Lung (tissue), 12 donors: ENCODE data around the gene FBXW12. TPM values are rescaled to one million over a fixed set of nuclear protein-coding genes. Genes with fewer than 3 reads are reported as not detected.

Experiments used
- ATAC-seq: fragments of 200-7000 bp; cut with Tn5 transposase; one replicate; pipeline ENCODE4 v1.9.1; 2020; ENCODE audit warnings: moderate number of reproducible peaks; ENCODE audit not compliant: insufficient read depth, low FRiP score
- DNase-seq, 3 donors: peaks; one replicate each; pipeline ENCODE4 v3.0.0-alpha.2; 2013 to 2017
- H3K27ac ChIP-seq, 2 donors: one replicate each; pipeline ENCODE4 v1.5.1; 2013; ENCODE audit warnings: mild to moderate bottlenecking in 2 of 2, moderate library complexity in 2 of 2, control low read depth in 1 of 2, inconsistent platforms in 1 of 2, low read depth in 1 of 2, low read length in 1 of 2
- H3K27me3 ChIP-seq, 3 donors: one replicate each; pipeline ENCODE4 v1.5.1; 2013; ENCODE audit warnings: low read length in 2 of 3; ENCODE audit not compliant: control insufficient read depth in 3 of 3, insufficient read depth in 3 of 3
- H3K36me3 ChIP-seq, 4 donors: one replicate each; pipeline ENCODE4 v1.5.1; 2013; ENCODE audit warnings: low read length in 4 of 4, mild to moderate bottlenecking in 1 of 4, moderate library complexity in 1 of 4; ENCODE audit not compliant: control insufficient read depth in 4 of 4, insufficient read depth in 4 of 4
- H3K4me1 ChIP-seq, 5 donors: one replicate each; pipeline ENCODE4 v1.5.1; 2013; ENCODE audit warnings: low read length in 5 of 5, mild to moderate bottlenecking in 2 of 5, moderate library complexity in 1 of 5; ENCODE audit not compliant: control insufficient read depth in 5 of 5, insufficient read depth in 5 of 5
- H3K4me3 ChIP-seq: one replicate; pipeline ENCODE4 v1.5.1; 2013; ENCODE audit warnings: mild to moderate bottlenecking, control low read depth, moderate library complexity
- H3K9ac ChIP-seq, 2 donors: one replicate each; pipeline ENCODE4 v1.5.1; 2013; ENCODE audit warnings: low read length in 2 of 2, control low read depth in 1 of 2; ENCODE audit not compliant: insufficient read depth in 1 of 2
- H3K9me3 ChIP-seq, 4 donors: one replicate each; pipeline ENCODE4 v1.5.1; 2013; ENCODE audit warnings: low read length in 3 of 4, mild to moderate bottlenecking in 1 of 4, moderate library complexity in 1 of 4; ENCODE audit not compliant: control insufficient read depth in 4 of 4, insufficient read depth in 3 of 4
- WGBS, 2 donors: extraction: QIAGEN DNeasy Blood & Tissue Kit; methylation state at CpG; one replicate each; pipeline ENCODE4 v1.1.7; 2013; 5-methylcytosine and 5-hydroxymethylcytosine counted together
- polyA plus RNA-seq, 2 donors: library from polyadenylated mRNA; stranded (reverse); fragments of 200-250 nt; gene quantifications; one replicate each; pipeline ENCODE4 v1.2.1, GENCODE V29; 2013
- total RNA-seq, 2 donors: library from RNA; depleted of rRNA in 1 of 2; stranded (reverse); fragments of >200 nt in 1 of 2; gene quantifications; one replicate each; pipeline ENCODE4 v1.2.1, GENCODE V29; 2014 to 2021
- TF ChIP-seq, protein P1 (sequence below): IDR thresholded peaks from 2 replicates; pipeline ENCODE4 v1.5.1; 2012; ENCODE audit warnings: mild to moderate bottlenecking; ENCODE audit errors: control extremely low read depth, extremely low read depth
- donor health status: control.
- donor health status: control.
- donor health status: Bipolar disorder and iron deficiency.
- donor health status: healthy.
- donor health status: DM: yes; HTN: yes; CAD: no.

FBXW12 gene
- total and polyA plus RNA-seq, 4 donors: not detected

- Histone ChIP-seq H3K27me3 (no peaks in the 10 kb centered on the region), H3K4me1 (peaks cover 0 to 43% (median 19%) of the 10 kb centered on the region in 5 donors), H3K9ac (peak within 1 kb of the TSS; percentile 36 to 46), H3K27ac (peak within 1 kb of the TSS; percentile 89 to 95), H3K9me3 (no peaks in the 10 kb centered on the region), H3K36me3 (peaks cover 0 to 18% (median 14%) of the 10 kb centered on the region in 4 donors), H3K4me3 (peak within 1 kb of the TSS; percentile 57)
- 12 to 21% methylated on average over 15 of the region's 15 CpGs for WGBS, 2 donors
- DNase-seq (peak; percentile 84 to 95 (median 89)), ATAC-seq (peak; percentile 20)
- TF ChIP-seq, protein P1, sequence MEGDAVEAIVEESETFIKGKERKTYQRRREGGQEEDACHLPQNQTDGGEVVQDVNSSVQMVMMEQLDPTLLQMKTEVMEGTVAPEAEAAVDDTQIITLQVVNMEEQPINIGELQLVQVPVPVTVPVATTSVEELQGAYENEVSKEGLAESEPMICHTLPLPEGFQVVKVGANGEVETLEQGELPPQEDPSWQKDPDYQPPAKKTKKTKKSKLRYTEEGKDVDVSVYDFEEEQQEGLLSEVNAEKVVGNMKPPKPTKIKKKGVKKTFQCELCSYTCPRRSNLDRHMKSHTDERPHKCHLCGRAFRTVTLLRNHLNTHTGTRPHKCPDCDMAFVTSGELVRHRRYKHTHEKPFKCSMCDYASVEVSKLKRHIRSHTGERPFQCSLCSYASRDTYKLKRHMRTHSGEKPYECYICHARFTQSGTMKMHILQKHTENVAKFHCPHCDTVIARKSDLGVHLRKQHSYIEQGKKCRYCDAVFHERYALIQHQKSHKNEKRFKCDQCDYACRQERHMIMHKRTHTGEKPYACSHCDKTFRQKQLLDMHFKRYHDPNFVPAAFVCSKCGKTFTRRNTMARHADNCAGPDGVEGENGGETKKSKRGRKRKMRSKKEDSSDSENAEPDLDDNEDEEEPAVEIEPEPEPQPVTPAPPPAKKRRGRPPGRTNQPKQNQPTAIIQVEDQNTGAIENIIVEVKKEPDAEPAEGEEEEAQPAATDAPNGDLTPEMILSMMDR: no peak
These were observed 58.1 kb downstream of the FBXW12 start, which contains the start of gene PLXNB1 for GRCh38 chr3:48429960-48430707. Gene PLXNB1, minus strand, starts transcription at chr3:48430086. Its CDS starts 5,475 bp downstream, at chr3:48424611.

- Histone ChIP-seq H3K27ac (peak overlapping the region in 1 of 2 donors; percentile 89), H3K9me3 (no peaks in the 10 kb centered on the region), H3K27me3 (no peaks in the 10 kb centered on the region), H3K4me1 (peaks cover 0 to 38% (median 15%) of the 10 kb centered on the region in 5 donors), H3K4me3 (no peak overlapping the region), H3K36me3 (peaks cover 0 to 18% (median 14%) of the 10 kb centered on the region in 4 donors), H3K9ac (peak overlapping the region in 1 of 2 donors; percentile 36)
- WGBS, 2 donors: 69 to 100% methylated on average over 1 of the region's 1 CpG
- ATAC-seq (no peak), DNase-seq (no peak)
- TF ChIP-seq, protein P1: no peak
These were observed 58.7 kb downstream of the FBXW12 start for GRCh38 chr3:48430708-48431101.

DNA sequence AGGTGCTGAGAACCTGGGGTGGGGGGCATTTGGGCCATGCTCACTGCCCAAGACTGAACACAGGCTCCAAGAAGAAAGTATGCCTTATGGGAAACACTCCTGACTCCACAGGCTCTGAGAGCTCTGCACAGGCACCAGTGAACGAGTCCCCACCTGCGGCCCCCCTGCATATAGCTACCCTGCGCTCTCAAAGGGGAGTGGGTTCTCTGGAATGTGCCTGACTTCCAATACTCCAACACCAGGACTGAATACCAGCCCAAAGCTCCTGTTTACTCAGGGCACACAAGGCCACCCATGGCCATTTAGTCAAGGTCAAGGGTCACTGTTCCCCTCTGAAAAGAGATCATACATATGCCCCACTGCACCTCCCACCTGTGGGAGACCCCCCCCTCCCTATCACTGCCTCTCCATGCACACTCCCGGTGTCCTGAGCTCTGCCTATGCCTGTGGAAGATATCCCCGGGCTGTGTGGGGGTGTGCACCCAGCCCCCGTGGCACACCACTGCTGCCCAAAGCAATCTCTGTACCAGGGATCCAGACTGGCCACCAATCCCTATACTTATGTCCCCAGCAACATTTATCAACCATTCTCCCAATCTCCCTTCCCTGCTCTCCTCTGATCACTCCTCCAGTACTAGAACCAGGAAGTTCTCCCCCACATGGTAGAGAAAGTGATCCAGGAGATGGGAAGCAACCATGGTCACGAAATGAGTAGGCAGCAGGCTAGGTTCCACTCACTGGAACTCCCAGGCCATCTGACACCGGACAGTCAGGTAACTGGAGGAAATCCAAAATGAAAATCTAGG, 59.4 kb downstream of the FBXW12 start:
- Histone ChIP-seq H3K36me3 (peaks cover 0 to 18% (median 14%) of the 10 kb centered on the region in 4 donors), H3K4me1 (peaks cover 0 to 30% (median 8%) of the 10 kb centered on the region in 5 donors), H3K27me3 (no peaks in the 10 kb centered on the region), H3K9me3 (no peaks in the 10 kb centered on the region), H3K27ac (peak overlapping the region in 1 of 2 donors; percentile 89), H3K9ac (no peak overlapping the region), H3K4me3 (no peak overlapping the region)
- TF ChIP-seq, protein P1: no peak
- ATAC-seq (no peak), DNase-seq (no peak)
- 87 to 90% methylated on average over 8 of the region's 8 CpGs for WGBS, 2 donors
